WTC11 (cell line): ENCODE results near the gene LAPTM5. TPM values are rescaled to one million over a fixed set of nuclear protein-coding genes. Genes with fewer than 3 reads are reported as not detected.

Source experiments
- ATAC-seq: fragments of 200-7000 bp; cut with Tn5 transposase; 2 replicates; pipeline ENCODE4 v1.10.0; 2021; ENCODE audit warnings: mild to moderate bottlenecking, moderate library complexity
- CTCF ChIA-PET: fragments of 300-600 bp; sonication (Branson Sonifier 250); formaldehyde crosslinking; loops from one replicate; lab custom pipeline; 2021; ENCODE audit warnings: antibody characterized with exemption; lab: Charles Lee
- POLR2A ChIA-PET: fragments of 350-600 bp; sonication (Branson Sonifier 250); formaldehyde crosslinking; loops from one replicate; lab custom pipeline; 2021; ENCODE audit warnings: antibody characterized with exemption; lab: Charles Lee
- DNase-seq: peaks from one replicate; pipeline ENCODE4 v3.0.0; 2021; ENCODE audit warnings: low spot score
- H3K27ac Mint-ChIP-seq: 2 replicates; pipeline ENCODE4 v1.8.0; 2021; ENCODE audit warnings: mixed read lengths
- H3K27me3 Mint-ChIP-seq: 2 replicates; pipeline ENCODE4 v1.8.0; 2021; ENCODE audit warnings: low read depth, mild to moderate bottlenecking, moderate library complexity, mixed read lengths
- H3K36me3 Mint-ChIP-seq: 2 replicates; pipeline ENCODE4 v1.8.0; 2021; ENCODE audit warnings: mixed read lengths
- H3K4me1 Mint-ChIP-seq: 2 replicates; pipeline ENCODE4 v1.8.0; 2022; ENCODE audit warnings: mixed read lengths
- H3K4me3 Mint-ChIP-seq: 2 replicates; pipeline ENCODE4 v1.8.0; 2021; ENCODE audit warnings: mild to moderate bottlenecking, moderate library complexity, mixed read lengths
- H3K9me3 Mint-ChIP-seq: 2 replicates; pipeline ENCODE4 v1.8.0; 2021; ENCODE audit warnings: mixed read lengths
- AFF4 ChIP-seq: sonication (generic); formaldehyde crosslinking; IDR thresholded peaks from 2 replicates; pipeline ENCODE4 v1.8.1; 2023; ENCODE audit warnings: mild to moderate bottlenecking, missing genetic modification reagents, borderline replicate concordance
- ATF6 ChIP-seq: sonication (generic); formaldehyde crosslinking; IDR thresholded peaks from 2 replicates; pipeline ENCODE4 v1.8.1; 2023; ENCODE audit warnings: mild to moderate bottlenecking, missing genetic modification reagents
- FOXJ3 ChIP-seq: sonication (generic); formaldehyde crosslinking; IDR thresholded peaks from 2 replicates; pipeline ENCODE4 v1.9.0; 2021; ENCODE audit warnings: missing genetic modification reagents, mild to moderate bottlenecking, borderline replicate concordance
- GABPB1 ChIP-seq: sonication (generic); formaldehyde crosslinking; IDR thresholded peaks from 2 replicates; pipeline ENCODE4 v1.8.1; 2023; ENCODE audit warnings: mild to moderate bottlenecking, missing genetic modification reagents
- HMGXB4 ChIP-seq: sonication (generic); formaldehyde crosslinking; IDR thresholded peaks from 2 replicates; pipeline ENCODE4 v1.8.1; 2023; ENCODE audit warnings: mild to moderate bottlenecking, moderate library complexity, missing genetic modification reagents
- JUN ChIP-seq: sonication (generic); formaldehyde crosslinking; IDR thresholded peaks from 2 replicates; pipeline ENCODE4 v1.8.0; 2023; ENCODE audit warnings: mild to moderate bottlenecking, missing genetic modification reagents
- RELA ChIP-seq: sonication (generic); formaldehyde crosslinking; IDR thresholded peaks from 2 replicates; pipeline ENCODE4 v1.8.1; 2022; ENCODE audit warnings: missing genetic modification reagents, mild to moderate bottlenecking, borderline replicate concordance
- SOX15 ChIP-seq: fragments of 250-450 bp; sonication (Bioruptor Pico); IDR thresholded peaks from 2 replicates; pipeline ENCODE4 v1.9.0; 2021; ENCODE audit warnings: mild to moderate bottlenecking
- TCF7 ChIP-seq: sonication (generic); formaldehyde crosslinking; IDR thresholded peaks from 2 replicates; pipeline ENCODE4 v1.8.0; 2022; ENCODE audit warnings: mild to moderate bottlenecking, low read depth, missing genetic modification reagents, moderate library complexity
- USF2 ChIP-seq: sonication (generic); formaldehyde crosslinking; IDR thresholded peaks from 2 replicates; pipeline ENCODE4 v1.8.1; 2023; ENCODE audit warnings: mild to moderate bottlenecking, missing genetic modification reagents, moderate library complexity
- ZBTB43 ChIP-seq: sonication (generic); formaldehyde crosslinking; IDR thresholded peaks from 2 replicates; pipeline ENCODE4 v1.8.1; 2023; ENCODE audit warnings: mild to moderate bottlenecking, missing genetic modification reagents
- ZNF396 ChIP-seq: fragments of 250-450 bp; sonication (Bioruptor Pico); IDR thresholded peaks from 2 replicates; pipeline ENCODE4 v1.8.0; 2021; ENCODE audit warnings: mild to moderate bottlenecking, moderate library complexity, borderline replicate concordance
- total RNA-seq: library from RNA; stranded (reverse); gene quantifications from 3 replicates; pipeline ENCODE4 v1.2.3, GENCODE V29; 2021
- TF ChIP-seq, protein P1 (sequence below): sonication (generic); formaldehyde crosslinking; IDR thresholded peaks from 2 replicates; pipeline ENCODE4 v1.8.0; 2023; ENCODE audit warnings: missing genetic modification reagents
- TF ChIP-seq, protein P2 (sequence below): sonication (generic); formaldehyde crosslinking; IDR thresholded peaks from 2 replicates; pipeline ENCODE4 v1.8.0; 2022; ENCODE audit warnings: mild to moderate bottlenecking, missing genetic modification reagents

Gene LAPTM5
- total RNA-seq, 1 experiment from 2014 or later = 1.3 TPM

- no peak for TF ChIP-seq ATF6 (CRISPR knock-in tag)
- TF ChIP-seq ZBTB43 (CRISPR knock-in tag) = no peak
- TF ChIP-seq TCF7 = no peak
- TF ChIP-seq GABPB1 = no peak
- no peak for TF ChIP-seq SOX15 (CRISPR knock-in tag)
- TF ChIP-seq RELA (CRISPR knock-in tag) = no peak
- TF ChIP-seq, protein P1, sequence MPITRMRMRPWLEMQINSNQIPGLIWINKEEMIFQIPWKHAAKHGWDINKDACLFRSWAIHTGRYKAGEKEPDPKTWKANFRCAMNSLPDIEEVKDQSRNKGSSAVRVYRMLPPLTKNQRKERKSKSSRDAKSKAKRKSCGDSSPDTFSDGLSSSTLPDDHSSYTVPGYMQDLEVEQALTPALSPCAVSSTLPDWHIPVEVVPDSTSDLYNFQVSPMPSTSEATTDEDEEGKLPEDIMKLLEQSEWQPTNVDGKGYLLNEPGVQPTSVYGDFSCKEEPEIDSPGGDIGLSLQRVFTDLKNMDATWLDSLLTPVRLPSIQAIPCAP (CRISPR knock-in tag) = no peak
- no peak for TF ChIP-seq ZNF396 (CRISPR knock-in tag)
- TF ChIP-seq FOXJ3 (CRISPR knock-in tag) = no peak
- no peak for TF ChIP-seq AFF4 (CRISPR knock-in tag)
- TF ChIP-seq HMGXB4 (CRISPR knock-in tag) = no peak
These were observed 17.2 kb upstream of the LAPTM5 start (continued) for GRCh38 chr1:30774550-30775432.

- no peaks in the 10 kb centered on the region for H3K36me3 Mint-ChIP-seq
- no peaks in the 10 kb centered on the region for H3K4me1 Mint-ChIP-seq
- CTCF ChIA-PET = interaction anchor here (1.1 to 1.5 kb wide), 4 partner anchors 9 to 137 kb away, joined by 3 to 6 read pairs (median 4); no protein-coding TSS in a partner anchor
- no peak overlapping the region for H3K4me3 Mint-ChIP-seq
- H3K27ac Mint-ChIP-seq = peak overlapping the region; percentile 49; the same call in 1 of the 2 replicates
- no peaks in the 10 kb centered on the region for H3K9me3 Mint-ChIP-seq
- POLR2A ChIA-PET = no interaction called here
- TF ChIP-seq JUN (CRISPR knock-in tag) = no peak
- no peak for TF ChIP-seq SOX15 (CRISPR knock-in tag)
- no peak for TF ChIP-seq USF2 (CRISPR knock-in tag)
- TF ChIP-seq, protein P2, sequence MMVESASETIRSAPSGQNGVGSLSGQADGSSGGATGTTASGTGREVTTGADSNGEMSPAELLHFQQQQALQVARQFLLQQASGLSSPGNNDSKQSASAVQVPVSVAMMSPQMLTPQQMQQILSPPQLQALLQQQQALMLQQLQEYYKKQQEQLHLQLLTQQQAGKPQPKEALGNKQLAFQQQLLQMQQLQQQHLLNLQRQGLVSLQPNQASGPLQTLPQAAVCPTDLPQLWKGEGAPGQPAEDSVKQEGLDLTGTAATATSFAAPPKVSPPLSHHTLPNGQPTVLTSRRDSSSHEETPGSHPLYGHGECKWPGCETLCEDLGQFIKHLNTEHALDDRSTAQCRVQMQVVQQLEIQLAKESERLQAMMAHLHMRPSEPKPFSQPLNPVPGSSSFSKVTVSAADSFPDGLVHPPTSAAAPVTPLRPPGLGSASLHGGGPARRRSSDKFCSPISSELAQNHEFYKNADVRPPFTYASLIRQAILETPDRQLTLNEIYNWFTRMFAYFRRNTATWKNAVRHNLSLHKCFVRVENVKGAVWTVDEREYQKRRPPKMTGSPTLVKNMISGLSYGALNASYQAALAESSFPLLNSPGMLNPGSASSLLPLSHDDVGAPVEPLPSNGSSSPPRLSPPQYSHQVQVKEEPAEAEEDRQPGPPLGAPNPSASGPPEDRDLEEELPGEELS (CRISPR knock-in tag) = no peak
- no peak for TF ChIP-seq TCF7
- TF ChIP-seq, all 79 proteins: peak for 0
- no peak for ATAC-seq
- no peak for DNase-seq
- no peaks in the 10 kb centered on the region for H3K27me3 Mint-ChIP-seq
These were observed 16.3 kb upstream of the LAPTM5 start for GRCh38 chr1:30773722-30774358.
